ENCODE results near the gene IGFBP7. TPM values are rescaled to one million over a fixed set of nuclear protein-coding genes. Genes with fewer than 3 reads are reported as not detected.

Gene IGFBP7
- total RNA-seq, 1 donor from 2014 or later = 7.6 TPM

DNA sequence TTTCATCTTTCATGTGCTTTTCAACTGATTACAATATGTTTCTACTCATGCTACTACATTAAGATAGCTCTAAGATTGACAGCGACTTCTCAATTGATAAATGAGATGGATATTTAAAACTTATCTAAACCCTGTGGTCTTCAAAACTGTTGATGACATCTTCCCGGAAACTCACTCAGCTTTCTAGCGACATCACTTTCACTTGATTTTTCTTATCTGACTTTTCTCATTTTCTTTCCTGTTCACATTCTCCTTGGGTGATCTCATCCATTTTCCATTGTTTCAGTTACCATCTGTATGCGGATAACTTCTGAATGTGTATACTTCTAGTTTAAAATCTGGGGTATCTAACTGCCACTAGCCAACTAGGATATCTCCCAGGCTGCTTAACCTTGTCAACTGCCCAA is 128.4 kb downstream of the IGFBP7 start:
- H3K4me3 Mint-ChIP-seq (ENCODE audit: unreplicated experiment) = peak overlapping the region; percentile 16
- H3K36me3 Mint-ChIP-seq (ENCODE audit: low read depth, unreplicated experiment) = peaks cover 2% of the 10 kb centered on the region
- no peaks in the 10 kb centered on the region for H3K9me3 Mint-ChIP-seq (ENCODE audit: unreplicated experiment)
- peaks cover 9% of the 10 kb centered on the region for H3K27me3 Mint-ChIP-seq (ENCODE audit: unreplicated experiment)
- peaks cover 28% of the 10 kb centered on the region for H3K4me1 Mint-ChIP-seq (ENCODE audit: unreplicated experiment)
- DNase-seq (ENCODE audit: low spot score) = no peak
- peak overlapping the region; percentile 70 for H3K27ac Mint-ChIP-seq (ENCODE audit: unreplicated experiment)
- TF ChIP-seq, protein P1, sequence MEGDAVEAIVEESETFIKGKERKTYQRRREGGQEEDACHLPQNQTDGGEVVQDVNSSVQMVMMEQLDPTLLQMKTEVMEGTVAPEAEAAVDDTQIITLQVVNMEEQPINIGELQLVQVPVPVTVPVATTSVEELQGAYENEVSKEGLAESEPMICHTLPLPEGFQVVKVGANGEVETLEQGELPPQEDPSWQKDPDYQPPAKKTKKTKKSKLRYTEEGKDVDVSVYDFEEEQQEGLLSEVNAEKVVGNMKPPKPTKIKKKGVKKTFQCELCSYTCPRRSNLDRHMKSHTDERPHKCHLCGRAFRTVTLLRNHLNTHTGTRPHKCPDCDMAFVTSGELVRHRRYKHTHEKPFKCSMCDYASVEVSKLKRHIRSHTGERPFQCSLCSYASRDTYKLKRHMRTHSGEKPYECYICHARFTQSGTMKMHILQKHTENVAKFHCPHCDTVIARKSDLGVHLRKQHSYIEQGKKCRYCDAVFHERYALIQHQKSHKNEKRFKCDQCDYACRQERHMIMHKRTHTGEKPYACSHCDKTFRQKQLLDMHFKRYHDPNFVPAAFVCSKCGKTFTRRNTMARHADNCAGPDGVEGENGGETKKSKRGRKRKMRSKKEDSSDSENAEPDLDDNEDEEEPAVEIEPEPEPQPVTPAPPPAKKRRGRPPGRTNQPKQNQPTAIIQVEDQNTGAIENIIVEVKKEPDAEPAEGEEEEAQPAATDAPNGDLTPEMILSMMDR (IDR thresholded peaks at IDR 0.05; ENCODE audit: unreplicated experiment) = no peak

Other genes starting within 250 kb of the IGFBP7 start
- gene REST, start 202.5 kb downstream of the IGFBP7 start, total RNA-seq (ENCODE audit: unreplicated experiment) = 70.4 TPM
- gene NOA1, start 132.8 kb downstream of the IGFBP7 start, total RNA-seq (ENCODE audit: unreplicated experiment) = 20.3 TPM
- 95.5 TPM for gene POLR2B, start 131.5 kb downstream of the IGFBP7 start, total RNA-seq (ENCODE audit: unreplicated experiment)